ENCODE results near the gene LGR4. TPM values are rescaled to one million over a fixed set of nuclear protein-coding genes. Genes with fewer than 3 reads are reported as not detected.
A peak's percentile ranks its signal among the peaks of the same experiment; 100 is the strongest.

LGR4 gene
- total RNA-seq, 3 donors from 2014 or later = 81.9 to 185 (median 104) TPM

DNA sequence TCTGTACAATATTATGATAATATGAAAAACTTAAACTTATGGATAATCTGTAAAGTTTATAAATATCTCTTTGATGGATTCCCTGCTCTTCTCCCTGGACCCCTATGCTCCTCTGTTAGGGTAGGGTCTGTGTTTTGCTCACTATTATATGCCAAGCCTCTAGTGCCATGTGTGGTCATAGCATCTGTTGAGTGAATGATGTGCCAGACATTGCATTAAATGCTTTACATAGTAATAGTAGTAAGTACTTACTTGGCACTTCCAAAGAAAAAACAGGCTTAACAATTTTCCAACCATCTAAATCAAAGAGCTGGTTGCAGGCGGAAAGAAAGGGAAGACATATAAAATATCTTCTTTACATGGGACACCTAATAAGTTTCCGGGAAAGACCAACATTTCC, 46.8 kb downstream of the LGR4 start:
- peaks cover 12% of the 10 kb centered on the region for H3K4me1 ChIP-seq (ENCODE audit: low read depth)
- DNase-seq (no peak), ATAC-seq (no peak)
- TF ChIP-seq, protein P1, sequence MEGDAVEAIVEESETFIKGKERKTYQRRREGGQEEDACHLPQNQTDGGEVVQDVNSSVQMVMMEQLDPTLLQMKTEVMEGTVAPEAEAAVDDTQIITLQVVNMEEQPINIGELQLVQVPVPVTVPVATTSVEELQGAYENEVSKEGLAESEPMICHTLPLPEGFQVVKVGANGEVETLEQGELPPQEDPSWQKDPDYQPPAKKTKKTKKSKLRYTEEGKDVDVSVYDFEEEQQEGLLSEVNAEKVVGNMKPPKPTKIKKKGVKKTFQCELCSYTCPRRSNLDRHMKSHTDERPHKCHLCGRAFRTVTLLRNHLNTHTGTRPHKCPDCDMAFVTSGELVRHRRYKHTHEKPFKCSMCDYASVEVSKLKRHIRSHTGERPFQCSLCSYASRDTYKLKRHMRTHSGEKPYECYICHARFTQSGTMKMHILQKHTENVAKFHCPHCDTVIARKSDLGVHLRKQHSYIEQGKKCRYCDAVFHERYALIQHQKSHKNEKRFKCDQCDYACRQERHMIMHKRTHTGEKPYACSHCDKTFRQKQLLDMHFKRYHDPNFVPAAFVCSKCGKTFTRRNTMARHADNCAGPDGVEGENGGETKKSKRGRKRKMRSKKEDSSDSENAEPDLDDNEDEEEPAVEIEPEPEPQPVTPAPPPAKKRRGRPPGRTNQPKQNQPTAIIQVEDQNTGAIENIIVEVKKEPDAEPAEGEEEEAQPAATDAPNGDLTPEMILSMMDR (IDR thresholded peaks at IDR 0.05) = no peak
- H3K4me3 ChIP-seq = no peak overlapping the region
- intact Hi-C loops (cut with DNase I, micrococcal nuclease) = no loop called here
- no peaks in the 10 kb centered on the region for H3K9me3 ChIP-seq
- H3K36me3 ChIP-seq (ENCODE audit: low read depth) = no peaks in the 10 kb centered on the region

DNA sequence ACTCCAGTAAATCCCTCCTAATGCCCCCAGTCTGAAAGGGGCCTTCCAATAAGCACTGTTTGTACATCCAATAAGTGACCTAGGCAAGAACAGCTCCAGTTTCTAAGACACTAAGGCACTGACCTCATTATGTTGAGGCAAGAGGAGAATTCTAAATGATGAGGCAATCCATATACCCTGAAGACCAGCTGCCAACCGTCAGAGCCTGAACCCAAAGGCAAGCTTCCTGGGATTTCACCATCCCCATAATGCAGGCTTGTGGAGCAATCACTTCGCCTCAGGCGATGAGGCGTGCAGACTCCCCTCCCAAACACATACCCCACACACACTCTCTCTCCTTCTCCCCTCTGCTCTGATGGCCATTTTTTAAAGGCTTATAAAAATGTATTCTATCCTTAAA, 49.5 kb downstream of the LGR4 start:
- no peaks in the 10 kb centered on the region for H3K9me3 ChIP-seq
- peaks cover 12% of the 10 kb centered on the region for H3K4me1 ChIP-seq (ENCODE audit: low read depth)
- TF ChIP-seq, protein P1 (IDR thresholded peaks at IDR 0.05) = no peak
- DNase-seq = no peak
- peak; percentile 52 for ATAC-seq
- no peak overlapping the region for H3K4me3 ChIP-seq
- no peaks in the 10 kb centered on the region for H3K36me3 ChIP-seq (ENCODE audit: low read depth)
- intact Hi-C loops (cut with DNase I, micrococcal nuclease) = no loop called here

DNA sequence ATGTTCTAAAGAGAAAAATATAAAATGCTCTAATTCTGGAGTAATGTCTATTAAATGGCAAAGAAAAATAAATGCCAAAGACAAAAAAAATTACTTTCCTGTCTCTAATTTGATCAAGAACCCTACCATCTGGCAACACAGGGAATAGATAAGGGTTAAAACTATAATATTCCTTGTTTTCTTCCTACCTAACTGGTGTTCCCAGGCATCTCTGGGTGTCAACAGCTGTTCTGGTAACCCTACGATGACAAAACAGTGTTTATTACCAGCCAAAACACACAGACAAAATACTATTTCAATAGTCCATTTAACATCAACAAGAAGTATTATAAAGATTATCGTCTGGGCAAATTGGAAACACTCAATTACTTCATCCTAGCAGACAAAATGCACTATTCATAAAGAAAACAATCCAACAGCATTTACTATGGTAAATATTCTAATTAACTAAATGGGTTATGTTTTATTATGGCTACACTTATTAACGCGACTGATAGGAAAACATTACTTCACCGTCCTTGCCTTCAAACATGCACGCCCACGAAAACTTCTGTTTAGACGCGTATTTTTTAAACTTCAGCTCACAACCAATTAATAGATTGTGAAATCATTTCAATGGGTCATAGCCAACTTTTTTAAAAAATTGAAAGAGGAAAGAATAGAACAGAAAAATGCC, 50.6 kb downstream of the LGR4 start:
- Histone ChIP-seq H3K9me3 (no peaks in the 10 kb centered on the region), H3K4me3 (no peak overlapping the region), H3K4me1 (ENCODE audit: low read depth) (peaks cover 12% of the 10 kb centered on the region), H3K36me3 (ENCODE audit: low read depth) (no peaks in the 10 kb centered on the region)
- TF ChIP-seq, protein P1 (IDR thresholded peaks at IDR 0.05) = no peak
- intact Hi-C loops (cut with DNase I, micrococcal nuclease) = no loop called here
- no peak for DNase-seq
- ATAC-seq = no peak

DNA sequence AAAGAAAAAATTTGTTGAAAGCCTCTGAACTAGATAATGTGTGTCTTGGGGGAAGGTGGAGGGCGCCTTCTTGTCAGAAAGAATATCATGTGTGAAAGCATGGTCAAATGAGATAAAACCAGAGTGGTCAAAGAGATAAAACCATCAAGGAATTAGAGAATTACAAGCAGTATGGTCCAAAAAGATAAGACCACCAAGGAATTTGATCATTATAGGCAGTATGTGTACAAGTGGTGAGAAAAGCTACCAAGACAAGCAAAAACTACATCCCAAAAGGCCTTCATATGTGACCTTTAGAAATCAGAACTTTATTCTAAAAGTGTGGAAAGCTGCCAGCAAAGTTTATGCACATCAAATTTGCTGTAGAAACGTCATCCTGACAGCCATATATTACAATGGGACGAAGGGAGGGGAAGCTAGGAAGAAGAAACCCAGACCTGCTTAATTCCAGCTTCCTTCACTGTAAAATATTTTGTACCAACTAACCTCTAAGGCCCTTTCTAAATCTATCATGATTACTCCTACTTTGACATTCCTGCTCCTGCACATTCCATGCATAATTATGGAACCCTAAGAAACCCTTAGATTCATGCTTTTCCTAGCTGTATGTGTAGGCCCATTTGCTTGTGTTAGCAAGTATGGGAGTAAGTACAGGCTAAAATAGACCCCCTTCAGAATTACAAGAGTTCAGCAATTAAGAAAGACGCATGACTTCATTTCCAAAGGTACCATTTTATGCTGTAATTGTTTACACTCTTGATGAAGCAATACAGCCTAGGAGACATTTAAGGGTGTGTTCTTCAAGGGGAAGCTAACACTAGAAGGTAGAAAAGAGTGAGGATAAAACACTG, 51.6 kb downstream of the LGR4 start:
- no peak for DNase-seq
- H3K36me3 ChIP-seq (ENCODE audit: low read depth) = no peaks in the 10 kb centered on the region
- TF ChIP-seq, protein P1 (IDR thresholded peaks at IDR 0.05) = no peak
- peaks cover 12% of the 10 kb centered on the region for H3K4me1 ChIP-seq (ENCODE audit: low read depth)
- no peak overlapping the region for H3K4me3 ChIP-seq
- no peaks in the 10 kb centered on the region for H3K9me3 ChIP-seq
- intact Hi-C loops (cut with DNase I, micrococcal nuclease) = no loop called here
- peak; percentile 78 for ATAC-seq

DNA sequence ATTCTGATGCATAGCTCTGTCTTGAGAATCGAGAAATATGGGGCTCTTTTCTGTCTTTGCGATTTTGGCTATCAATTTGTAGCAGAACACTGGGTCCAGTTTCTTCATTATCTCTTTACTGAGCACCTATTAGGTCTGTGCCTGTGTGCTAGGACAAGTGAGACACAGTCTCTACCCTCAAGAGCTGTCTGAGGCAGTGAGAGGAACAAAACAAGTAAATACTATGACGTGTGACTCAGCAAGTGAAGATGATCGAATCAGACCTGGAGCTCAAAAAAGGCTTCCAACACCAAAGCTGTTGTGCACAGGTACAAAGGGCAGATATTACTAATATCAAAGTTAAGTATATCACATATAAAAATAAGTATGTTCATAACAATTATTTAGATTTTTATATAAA, 52.4 kb downstream of the LGR4 start:
- Histone ChIP-seq H3K4me3 (no peak overlapping the region), H3K9me3 (no peaks in the 10 kb centered on the region), H3K4me1 (ENCODE audit: low read depth) (peaks cover 12% of the 10 kb centered on the region), H3K36me3 (ENCODE audit: low read depth) (no peaks in the 10 kb centered on the region)
- ATAC-seq (no peak), DNase-seq (no peak)
- TF ChIP-seq, protein P1 (IDR thresholded peaks at IDR 0.05) = no peak
- intact Hi-C loops (cut with DNase I, micrococcal nuclease) = no loop called here

All from mucosa of descending colon (tissue), 3 donors.